AG04450 (cell line): Measurements from ENCODE around the gene LCE7A. TPM values are rescaled to one million over a fixed set of nuclear protein-coding genes. Genes with fewer than 3 reads are reported as not detected.

Experiments used
- CTCF ChIA-PET: fragments of 300-600, 350-600 bp; formaldehyde crosslinking; extraction: SDS; loops from one replicate; lab custom pipeline; 2022; ENCODE audit warnings: antibody characterized with exemption, inconsistent platforms; lab: Charles Lee
- POLR2A ChIA-PET: fragments of 350-600 bp; formaldehyde crosslinking; extraction: SDS; loops from one replicate; lab custom pipeline; 2021; ENCODE audit warnings: antibody characterized with exemption, inconsistent platforms; lab: Yijun Ruan, JAX
- DNase-seq: peaks from one replicate; pipeline ENCODE4 v3.0.0-alpha.2; 2011; ENCODE audit warnings: low read depth, low spot score
- H3K27ac ChIP-seq: one replicate; pipeline ENCODE4 v1.5.1; 2012; ENCODE audit warnings: low read depth, low read length, control low read depth
- H3K27me3 ChIP-seq: one replicate; pipeline ENCODE4 v1.6.0; 2012; ENCODE audit warnings: low read length; ENCODE audit not compliant: control insufficient read depth, insufficient read depth
- H3K4me3 ChIP-seq: 2 replicates; pipeline ENCODE4 v1.5.1; 2011; ENCODE audit warnings: mild to moderate bottlenecking, low read depth, low read length, control low read depth
- H3K9me3 ChIP-seq: 2 replicates; pipeline ENCODE4 v1.5.1; 2012; ENCODE audit warnings: low read length; ENCODE audit not compliant: control insufficient read depth, insufficient read depth
- polyA minus RNA-seq: library from RNA; depleted of rRNA, polyadenylated mRNA; stranded (reverse); fragments of >200 nt; gene quantifications from 2 replicates; pipeline ENCODE4 v1.2.3, GENCODE V29; 2011; rRNA and poly(A)+ RNA removed
- polyA plus RNA-seq: library from polyadenylated mRNA; depleted of rRNA; stranded (reverse); fragments of >200 nt; gene quantifications from 2 replicates; pipeline ENCODE4 v1.2.3, GENCODE V29; 2011; rRNA removed
- TF ChIP-seq, protein P1 (sequence below): IDR thresholded peaks from 2 replicates; pipeline ENCODE4 v1.5.1; 2011; ENCODE audit warnings: low read depth, low read length, control low read depth, inconsistent platforms

Gene LCE7A, protein sequence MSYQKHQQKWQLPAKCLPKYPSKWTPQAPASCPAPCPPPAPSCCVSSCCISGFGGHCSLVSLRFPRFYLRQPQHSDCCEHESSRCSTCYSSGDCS
- not detected in 2 replicates for polyA plus RNA-seq
- polyA minus RNA-seq, result not detected in 2 replicates

DNA sequence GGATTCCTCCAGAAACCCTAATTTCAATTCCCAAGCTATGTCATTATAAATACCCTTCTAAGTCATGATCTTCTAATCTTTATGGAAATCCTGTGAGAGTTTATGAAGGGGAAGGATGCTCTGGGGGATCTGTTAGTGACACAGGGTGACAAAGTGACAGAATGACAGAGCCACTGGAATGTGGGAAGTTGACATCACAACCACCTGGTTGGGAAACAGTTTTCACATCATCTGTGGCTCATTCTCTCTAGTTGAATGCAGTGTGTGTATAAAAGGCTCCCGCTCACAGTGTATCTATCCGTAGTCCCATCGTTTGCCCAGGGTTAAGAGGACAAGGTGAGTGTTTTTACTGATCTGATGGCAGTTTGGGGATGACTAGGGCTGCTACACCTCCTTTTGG, at the start of gene LCE7A:
TSS of gene LCE7A (plus strand) at position 301 of the 400 bp plus-strand sequence. CDS start 702 bp downstream, outside the sequence.
- no peaks in the 10 kb centered on the region for H3K9me3 ChIP-seq
- no peak for DNase-seq
- ChIA-PET CTCF (no interaction called here), POLR2A (no interaction called here)
- H3K27me3 ChIP-seq, result no peaks in the 10 kb centered on the region
- no peak within 1 kb of the TSS for H3K4me3 ChIP-seq
- H3K27ac ChIP-seq, result no peak within 1 kb of the TSS
- TF ChIP-seq, protein P1, sequence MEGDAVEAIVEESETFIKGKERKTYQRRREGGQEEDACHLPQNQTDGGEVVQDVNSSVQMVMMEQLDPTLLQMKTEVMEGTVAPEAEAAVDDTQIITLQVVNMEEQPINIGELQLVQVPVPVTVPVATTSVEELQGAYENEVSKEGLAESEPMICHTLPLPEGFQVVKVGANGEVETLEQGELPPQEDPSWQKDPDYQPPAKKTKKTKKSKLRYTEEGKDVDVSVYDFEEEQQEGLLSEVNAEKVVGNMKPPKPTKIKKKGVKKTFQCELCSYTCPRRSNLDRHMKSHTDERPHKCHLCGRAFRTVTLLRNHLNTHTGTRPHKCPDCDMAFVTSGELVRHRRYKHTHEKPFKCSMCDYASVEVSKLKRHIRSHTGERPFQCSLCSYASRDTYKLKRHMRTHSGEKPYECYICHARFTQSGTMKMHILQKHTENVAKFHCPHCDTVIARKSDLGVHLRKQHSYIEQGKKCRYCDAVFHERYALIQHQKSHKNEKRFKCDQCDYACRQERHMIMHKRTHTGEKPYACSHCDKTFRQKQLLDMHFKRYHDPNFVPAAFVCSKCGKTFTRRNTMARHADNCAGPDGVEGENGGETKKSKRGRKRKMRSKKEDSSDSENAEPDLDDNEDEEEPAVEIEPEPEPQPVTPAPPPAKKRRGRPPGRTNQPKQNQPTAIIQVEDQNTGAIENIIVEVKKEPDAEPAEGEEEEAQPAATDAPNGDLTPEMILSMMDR, result no peak

DNA sequence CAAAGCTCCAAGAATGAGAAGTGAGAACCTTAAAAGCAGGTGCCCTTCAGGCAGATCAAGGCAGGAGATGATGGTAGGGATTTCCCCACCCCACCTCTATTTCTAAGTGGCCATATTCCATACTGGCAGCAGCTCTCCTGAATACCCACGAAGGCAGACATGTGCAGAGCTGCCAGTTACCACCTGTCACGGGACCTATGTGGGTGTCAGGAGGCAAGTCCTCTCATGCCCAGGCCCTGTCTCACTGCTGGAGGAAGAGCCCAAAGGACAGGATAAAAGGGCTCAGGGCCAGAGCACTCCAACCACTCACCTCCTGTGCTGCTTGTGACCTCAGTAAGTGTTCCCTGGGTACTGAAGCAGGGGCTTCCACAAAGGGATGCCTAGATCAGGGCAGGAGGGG, 48.7 kb upstream of the LCE7A start:
- POLR2A ChIA-PET, result no interaction called here

DNA sequence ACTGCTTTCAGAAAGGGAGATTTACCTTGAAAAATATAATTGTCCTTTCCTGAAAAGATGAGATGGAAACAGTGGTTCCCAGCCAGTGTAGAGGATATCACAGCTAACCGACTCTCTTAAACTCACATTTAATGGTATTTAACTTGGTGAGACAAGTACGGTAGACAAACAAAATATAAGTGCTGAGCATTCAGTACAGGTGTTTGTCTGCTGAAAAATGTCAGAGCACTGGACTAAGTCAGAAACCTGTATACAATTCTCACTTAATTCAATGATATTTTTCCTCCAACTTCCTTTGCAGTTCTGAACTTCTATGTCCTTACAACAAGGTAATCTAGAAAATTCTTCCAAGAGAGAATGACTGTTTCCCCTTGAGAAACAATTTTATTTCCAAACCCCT, 48.1 kb upstream of the LCE7A start, which contains the start of gene LCE1B:
TSS of gene LCE1B (plus strand) at position 301 of the 400 bp plus-strand sequence. CDS start 476 bp downstream, outside the sequence.
- Histone ChIP-seq H3K9me3 (peaks cover 5% of the 10 kb centered on the region; the same call in 1 of the 2 replicates), H3K27ac (no peak within 1 kb of the TSS), H3K27me3 (no peaks in the 10 kb centered on the region), H3K4me3 (no peak within 1 kb of the TSS)
- ChIA-PET POLR2A (no interaction called here), CTCF (no interaction called here)
- DNase-seq, result no peak
- TF ChIP-seq, protein P1, result no peak

More for the DNA sequence above, 48.7 kb upstream of the LCE7A start:
- CTCF ChIA-PET, result no interaction called here
- Histone ChIP-seq H3K27me3 (no peaks in the 10 kb centered on the region), H3K9me3 (peaks cover 5% of the 10 kb centered on the region; the same call in 1 of the 2 replicates), H3K27ac (no peak overlapping the region), H3K4me3 (no peak overlapping the region)
- no peak for DNase-seq
- TF ChIP-seq, protein P1, result no peak

DNA sequence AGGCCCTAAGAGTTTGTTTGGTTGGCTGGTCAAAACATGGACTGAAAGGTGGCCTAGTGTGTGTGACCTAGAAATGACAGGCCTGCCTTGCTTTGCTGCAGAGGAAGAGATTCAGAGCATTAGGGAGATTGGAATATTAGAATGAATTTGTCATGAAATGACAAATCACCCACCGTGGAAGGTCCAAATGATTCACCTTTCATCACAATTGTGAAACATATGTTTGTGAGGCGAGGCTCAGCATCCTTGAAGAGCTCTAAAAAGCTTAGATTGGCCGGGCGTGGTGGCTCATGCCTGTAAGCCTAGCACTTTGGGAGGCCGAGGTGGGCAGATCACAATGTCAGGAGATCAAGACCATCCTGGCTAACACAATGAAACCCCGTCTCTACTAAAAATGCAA, 42.5 kb upstream of the LCE7A start:
- ChIA-PET POLR2A (no interaction called here), CTCF (no interaction called here)
- H3K27ac ChIP-seq, result no peak overlapping the region
- peaks cover 5% of the 10 kb centered on the region; the same call in 1 of the 2 replicates for H3K9me3 ChIP-seq
- H3K27me3 ChIP-seq, result no peaks in the 10 kb centered on the region
- no peak for DNase-seq
- TF ChIP-seq, protein P1, result no peak
- no peak overlapping the region for H3K4me3 ChIP-seq

DNA sequence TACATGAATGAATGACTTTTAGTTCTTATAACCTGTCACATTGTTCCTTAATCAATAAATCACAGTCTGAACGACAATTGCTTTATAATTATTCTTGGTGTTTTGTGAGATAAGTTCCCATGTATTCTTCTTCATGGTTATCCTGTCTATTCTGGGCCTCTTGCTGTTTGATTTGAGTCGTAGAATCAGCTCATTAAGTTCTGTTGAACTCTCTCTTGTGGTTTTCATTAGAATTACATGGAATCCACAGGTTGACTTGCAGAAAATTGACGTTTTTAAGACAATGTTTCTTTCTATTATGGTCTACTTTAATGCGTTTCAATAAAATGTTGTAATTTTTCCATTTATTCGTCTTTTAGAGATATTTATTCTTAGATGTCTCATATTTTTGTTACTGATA, 36.5 kb upstream of the LCE7A start:
- Histone ChIP-seq H3K4me3 (no peak overlapping the region), H3K27ac (no peak overlapping the region), H3K27me3 (no peaks in the 10 kb centered on the region), H3K9me3 (peaks cover 6% of the 10 kb centered on the region; the same call in 1 of the 2 replicates)
- ChIA-PET POLR2A (no interaction called here), CTCF (no interaction called here)
- no peak for DNase-seq
- TF ChIP-seq, protein P1, result no peak
